Mucosa of rectum (tissue), 2 donors: ENCODE data around the gene CCR1.
A peak's percentile ranks its signal among the peaks of the same experiment; 100 is the strongest.
"Not testable (repeated sequence)": the region's sequence is repeated elsewhere in the genome, so short reads cannot be mapped to it uniquely, and the experiment has no call there.

ENCODE experiments used
- H3K27ac ChIP-seq, 2 donors: one replicate each; pipeline ENCODE4 v1.7.0; 2013; ENCODE audit warnings: inconsistent platforms in 2 of 2, low read depth in 2 of 2, low read length in 2 of 2
- H3K27me3 ChIP-seq, 2 donors: one replicate each; pipeline ENCODE4 v1.7.0; 2013; ENCODE audit warnings: low read length in 2 of 2; ENCODE audit not compliant: control insufficient read depth in 2 of 2, insufficient read depth in 2 of 2
- H3K36me3 ChIP-seq, 2 donors: one replicate each; pipeline ENCODE4 v1.7.0; 2013; ENCODE audit warnings: low read length in 2 of 2; ENCODE audit not compliant: control insufficient read depth in 2 of 2, insufficient read depth in 2 of 2
- H3K4me1 ChIP-seq, 2 donors: one replicate each; pipeline ENCODE4 v1.7.0; 2013; ENCODE audit warnings: low read length in 2 of 2, mild to moderate bottlenecking in 1 of 2; ENCODE audit not compliant: control insufficient read depth in 2 of 2, insufficient read depth in 2 of 2
- H3K4me3 ChIP-seq, 2 donors: one replicate each; pipeline ENCODE4 v1.7.0; 2013; ENCODE audit warnings: low read length in 2 of 2
- H3K9ac ChIP-seq, 2 donors: one replicate each; pipeline ENCODE4 v1.7.0; 2013; ENCODE audit warnings: low read length in 2 of 2, low read depth in 1 of 2, mild to moderate bottlenecking in 1 of 2
- H3K9me3 ChIP-seq, 2 donors: one replicate each; pipeline ENCODE4 v1.7.0; 2013; ENCODE audit warnings: low read length in 2 of 2; ENCODE audit not compliant: control insufficient read depth in 2 of 2
- donor health status: healthy.
- donor health status: Normal muscosa, but diverticular disease.

The CCR1 gene

DNA sequence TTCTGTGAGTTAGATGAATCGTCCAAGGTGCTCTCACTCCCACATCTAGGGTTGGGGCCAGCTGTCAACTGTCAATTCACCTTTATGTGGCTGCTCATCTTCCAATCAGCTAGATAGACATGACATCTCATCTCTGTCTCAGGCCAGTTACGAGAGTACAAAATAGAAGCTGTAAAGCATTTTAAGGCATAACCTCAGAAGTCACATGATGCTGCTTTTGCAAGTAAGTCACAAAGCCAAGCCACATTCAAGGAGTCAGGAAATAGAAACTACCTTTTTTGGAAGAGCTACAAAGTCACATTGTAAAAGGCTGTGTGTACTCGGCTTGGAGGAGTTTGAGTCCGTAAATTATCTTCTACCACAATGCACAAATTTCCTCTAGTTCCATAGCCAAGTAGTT is 5.1 kb upstream of the CCR1 start:
- peaks cover 0 to 8% of the 10 kb centered on the region in 2 donors for H3K27me3 ChIP-seq
- H3K36me3 ChIP-seq = no peaks in the 10 kb centered on the region
- H3K9ac ChIP-seq = no peak overlapping the region
- peak overlapping the region in 1 of 2 donors; percentile 13 for H3K27ac ChIP-seq
- H3K4me3 ChIP-seq = peak overlapping the region in 1 of 2 donors; percentile 15
- no peaks in the 10 kb centered on the region for H3K9me3 ChIP-seq
- H3K4me1 ChIP-seq = peaks cover 0 to 2% of the 10 kb centered on the region in 2 donors

DNA sequence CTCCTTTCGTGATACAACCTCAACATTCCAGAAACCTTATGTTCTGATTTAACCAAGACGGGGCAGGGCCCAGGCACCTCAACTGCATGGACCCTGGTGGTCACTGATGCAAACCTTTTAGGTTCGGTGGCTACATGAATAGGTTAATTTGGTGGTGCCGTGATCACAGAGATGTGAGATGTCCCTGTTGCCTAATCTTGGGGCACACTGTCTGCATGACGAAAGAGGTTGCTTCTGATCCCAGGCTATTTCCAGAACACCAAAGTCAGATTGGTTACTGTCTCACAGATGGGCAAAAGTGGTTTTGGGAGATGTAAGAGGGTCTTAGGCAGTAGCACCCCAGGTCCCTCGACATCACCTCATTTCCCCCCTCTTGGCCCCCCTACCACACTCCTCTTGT is 4.0 kb upstream of the CCR1 start:
- no peak overlapping the region for H3K9ac ChIP-seq
- no peaks in the 10 kb centered on the region for H3K9me3 ChIP-seq
- peaks cover 0 to 8% of the 10 kb centered on the region in 2 donors for H3K27me3 ChIP-seq
- H3K4me3 ChIP-seq = no peak overlapping the region
- H3K27ac ChIP-seq = no peak overlapping the region
- H3K4me1 ChIP-seq = peaks cover 0 to 2% of the 10 kb centered on the region in 2 donors
- H3K36me3 ChIP-seq = no peaks in the 10 kb centered on the region

DNA sequence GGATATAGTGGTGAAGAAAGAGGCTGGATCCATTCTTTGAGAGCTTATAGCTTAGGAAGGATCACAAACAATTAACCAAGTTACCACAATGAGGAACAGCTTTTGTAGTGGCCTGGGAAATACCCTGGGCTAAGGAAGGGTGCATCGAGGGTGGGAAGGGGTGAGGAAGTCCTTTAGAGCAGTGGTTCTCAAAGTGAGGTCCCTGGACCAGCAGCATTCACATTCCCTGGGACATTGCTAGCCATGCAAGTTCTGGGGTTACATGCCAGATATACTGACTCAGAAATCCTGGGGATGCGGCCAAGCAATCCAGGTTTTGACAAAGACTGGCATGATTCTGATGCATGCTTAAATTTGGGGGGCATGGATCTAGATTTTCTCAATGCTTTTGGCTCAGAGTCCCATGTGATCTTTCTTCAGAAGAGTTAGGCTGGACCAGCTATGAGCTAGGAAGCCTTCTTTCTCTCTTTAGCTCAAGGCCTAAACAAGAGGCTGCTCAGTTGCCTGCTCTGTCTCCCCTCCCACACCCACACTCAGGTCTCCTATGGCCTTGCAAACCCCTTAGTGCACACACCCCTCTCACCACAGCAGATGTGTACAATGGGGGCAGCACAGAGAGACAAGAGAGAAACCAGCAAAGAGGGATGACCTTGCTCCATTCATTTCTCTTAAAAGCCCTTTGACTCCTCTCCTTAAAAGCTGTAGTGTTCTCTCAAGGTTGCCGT is 1.8 kb upstream of the CCR1 start:
- Histone ChIP-seq H3K9ac (no peak overlapping the region), H3K27me3 (peaks cover 0 to 8% of the 10 kb centered on the region in 2 donors), H3K27ac (no peak overlapping the region), H3K9me3 (no peaks in the 10 kb centered on the region), H3K4me1 (peaks cover 0 to 4% of the 10 kb centered on the region in 2 donors), H3K36me3 (no peaks in the 10 kb centered on the region), H3K4me3 (no peak overlapping the region)

DNA sequence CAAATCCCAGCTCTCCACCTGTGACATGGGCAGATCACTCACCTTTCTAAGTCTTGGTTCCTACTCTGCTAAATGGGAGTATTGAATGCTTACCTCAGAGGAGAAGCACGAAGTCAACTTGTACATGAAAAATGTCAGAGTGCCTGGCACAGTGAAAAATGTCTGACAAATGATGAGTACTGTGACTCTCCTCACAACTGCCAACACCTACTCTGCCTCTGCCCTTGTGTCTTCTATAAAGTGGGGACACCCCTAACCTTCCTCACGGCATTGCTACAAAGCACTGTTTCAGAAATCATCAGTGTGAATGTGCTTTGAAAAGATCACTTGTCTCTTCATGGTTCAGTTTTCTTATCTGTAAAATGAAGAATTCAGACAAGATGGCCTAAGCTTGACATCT is 940 bp upstream of the CCR1 start:
- H3K27ac ChIP-seq = peak overlapping the region in 1 of 2 donors; percentile 11
- H3K4me3 ChIP-seq = no peak overlapping the region
- H3K27me3 ChIP-seq = peaks cover 0 to 5% of the 10 kb centered on the region in 2 donors
- no peaks in the 10 kb centered on the region for H3K36me3 ChIP-seq
- no peak overlapping the region for H3K9ac ChIP-seq
- H3K4me1 ChIP-seq = peaks cover 0 to 4% of the 10 kb centered on the region in 2 donors
- H3K9me3 ChIP-seq = no peaks in the 10 kb centered on the region

DNA sequence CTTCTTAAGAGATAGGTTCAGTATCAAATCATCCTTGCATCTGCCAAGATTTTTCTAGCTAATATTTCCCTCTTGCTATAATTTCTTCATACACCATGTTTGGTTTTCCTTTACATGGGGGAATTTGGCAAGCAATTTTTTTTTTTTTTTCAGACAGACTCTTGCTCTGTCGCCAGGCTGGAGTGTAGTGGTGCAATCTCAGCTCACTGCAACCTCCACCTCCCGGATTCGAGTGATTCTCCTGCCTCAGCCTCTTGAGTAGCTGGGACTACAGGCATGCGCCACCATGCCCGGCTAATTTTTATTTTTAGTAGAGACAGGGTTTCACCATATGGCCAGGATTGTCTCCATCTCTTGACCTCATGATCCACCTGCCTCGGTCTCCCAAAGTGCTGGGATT is 599 bp downstream of the CCR1 start:
- not testable (repeated sequence) for H3K9me3 ChIP-seq
- H3K4me3 ChIP-seq = peak overlapping the region in 1 of 2 donors; percentile 65

DNA sequence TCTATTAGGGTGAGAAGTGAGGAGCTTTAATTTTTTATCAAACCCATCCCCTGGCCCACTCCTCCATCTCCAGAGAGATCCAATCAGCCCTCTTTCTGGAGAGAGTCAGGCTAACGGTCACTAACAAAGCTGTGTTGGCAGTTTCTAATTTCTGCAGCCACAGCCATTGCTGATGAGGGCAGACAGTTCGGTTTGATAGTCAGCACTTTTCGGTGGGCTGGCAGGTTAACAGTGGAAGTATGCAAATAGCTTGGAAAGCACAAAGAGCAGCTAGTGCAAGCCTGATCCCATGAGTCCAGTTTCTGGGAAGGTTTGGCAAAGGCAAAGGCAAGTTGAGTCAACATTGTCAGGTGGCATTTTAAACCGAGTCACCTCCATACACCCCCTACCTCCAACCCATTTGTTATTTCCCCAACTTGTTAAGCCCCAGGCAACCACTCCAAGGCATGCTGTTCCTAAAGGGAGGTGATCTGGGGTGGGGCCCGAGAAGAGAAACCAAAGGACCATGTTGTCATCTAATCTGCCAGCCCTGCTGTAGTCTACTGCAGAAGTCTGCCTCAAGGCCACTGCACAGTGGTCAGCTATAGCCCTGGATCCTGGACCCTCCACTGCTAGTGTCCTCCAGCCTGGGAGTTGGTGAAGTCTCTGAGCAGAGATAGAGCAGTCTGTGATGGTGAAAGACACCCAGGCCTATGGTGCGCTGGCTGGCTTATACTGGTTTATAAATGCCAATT is 1.7 kb downstream of the CCR1 start:
- Histone ChIP-seq H3K27ac (peak overlapping the region; percentile 13), H3K27me3 (no peaks in the 10 kb centered on the region), H3K36me3 (no peaks in the 10 kb centered on the region), H3K9ac (no peak overlapping the region), H3K9me3 (no peaks in the 10 kb centered on the region), H3K4me3 (peak overlapping the region in 1 of 2 donors; percentile 34), H3K4me1 (peaks cover 0 to 4% of the 10 kb centered on the region in 2 donors)

More for the DNA sequence above, 599 bp downstream of the CCR1 start:
- Histone ChIP-seq H3K27ac (peak overlapping the region; percentile 15 to 65), H3K9ac (peak overlapping the region in 1 of 2 donors; percentile 35)
- not testable (repeated sequence) for H3K4me1 ChIP-seq, H3K36me3 ChIP-seq, H3K27me3 ChIP-seq

DNA sequence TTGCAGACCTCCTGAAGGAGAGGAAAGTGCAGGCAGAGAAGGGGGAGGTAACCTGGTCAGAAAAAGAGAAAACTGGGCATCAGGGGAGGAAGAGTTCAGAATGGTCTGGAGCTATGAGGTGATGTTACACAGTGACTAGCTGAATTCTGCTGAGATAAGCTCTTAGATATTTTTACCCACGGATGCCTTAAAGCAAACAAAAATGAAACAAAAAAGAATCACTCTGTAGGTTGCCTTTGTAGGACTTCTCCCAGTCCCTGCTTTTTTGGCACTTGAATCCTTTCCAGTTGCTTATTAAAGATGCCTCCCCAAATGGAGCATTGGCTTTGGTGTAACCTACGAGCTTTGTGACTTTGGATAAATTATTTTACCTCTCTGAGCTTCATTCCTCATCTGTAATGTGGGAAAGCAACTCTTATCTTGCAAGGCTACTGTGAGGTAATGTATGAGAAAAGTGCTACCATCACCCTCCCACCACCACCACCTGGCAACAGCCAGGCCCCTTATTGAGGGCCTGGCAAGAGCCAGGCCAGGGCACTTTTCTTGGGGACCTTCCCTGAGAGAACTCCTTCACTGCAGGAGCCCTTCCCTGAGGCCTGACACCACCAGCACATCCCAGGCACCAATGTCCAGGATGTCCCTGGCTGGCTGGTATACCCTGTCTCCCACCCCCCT is 2.7 kb downstream of the CCR1 start:
- no peak overlapping the region for H3K9ac ChIP-seq
- no peak overlapping the region for H3K4me3 ChIP-seq
- H3K9me3 ChIP-seq = no peaks in the 10 kb centered on the region
- H3K4me1 ChIP-seq = peaks cover 0 to 4% of the 10 kb centered on the region in 2 donors
- no peaks in the 10 kb centered on the region for H3K27me3 ChIP-seq
- H3K36me3 ChIP-seq = no peaks in the 10 kb centered on the region
- H3K27ac ChIP-seq = no peak overlapping the region

DNA sequence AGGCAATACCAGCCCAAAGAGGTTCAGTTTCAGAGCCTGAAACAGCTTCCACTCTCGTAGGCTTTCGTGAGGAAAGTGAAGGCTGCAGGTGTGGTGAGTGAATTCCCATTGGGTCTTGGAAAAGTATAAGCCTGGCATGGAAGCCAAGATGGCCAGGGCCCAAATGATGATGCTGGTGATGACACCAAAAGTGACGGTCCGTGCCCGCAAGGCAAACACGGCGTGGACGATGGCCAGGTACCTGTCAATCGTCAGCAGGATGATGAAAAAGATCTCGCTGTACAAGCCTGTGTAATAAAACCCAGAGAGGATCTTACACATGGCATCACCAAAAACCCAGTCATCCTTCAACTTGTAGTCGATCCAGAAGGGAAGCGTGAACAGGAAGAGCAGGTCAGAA is 4.4 kb downstream of the CCR1 start:
- peaks cover 0 to 2% of the 10 kb centered on the region in 2 donors for H3K27me3 ChIP-seq
- H3K4me1 ChIP-seq = peaks cover 0 to 4% of the 10 kb centered on the region in 2 donors
- H3K27ac ChIP-seq = no peak overlapping the region
- no peaks in the 10 kb centered on the region for H3K9me3 ChIP-seq
- H3K4me3 ChIP-seq = no peak overlapping the region
- H3K36me3 ChIP-seq = no peaks in the 10 kb centered on the region
- no peak overlapping the region for H3K9ac ChIP-seq

DNA sequence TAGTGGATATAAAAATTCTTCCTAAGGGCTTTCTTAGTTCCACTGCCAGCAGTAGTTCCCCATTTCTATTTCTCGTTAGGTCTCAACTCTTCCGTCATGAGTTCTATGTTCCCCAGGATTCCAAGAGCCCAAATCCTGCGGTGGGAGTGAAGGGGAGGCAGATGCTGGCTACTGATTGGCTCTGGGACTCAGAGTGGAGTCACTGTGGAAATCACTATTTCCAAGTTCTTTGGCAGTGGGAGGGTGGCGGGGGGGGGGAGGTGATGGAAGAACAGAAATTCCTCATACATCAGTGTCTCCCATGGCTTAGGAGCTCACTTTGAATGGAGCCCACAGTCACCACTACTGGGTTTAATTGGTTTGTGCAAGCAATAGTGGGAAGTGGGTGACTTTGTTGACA is 5.6 kb downstream of the CCR1 start:
- Histone ChIP-seq H3K36me3 (no peaks in the 10 kb centered on the region), H3K27me3 (peaks cover 0 to 2% of the 10 kb centered on the region in 2 donors), H3K9ac (no peak overlapping the region), H3K9me3 (no peaks in the 10 kb centered on the region), H3K27ac (no peak overlapping the region), H3K4me3 (no peak overlapping the region), H3K4me1 (peaks cover 0 to 3% of the 10 kb centered on the region in 2 donors)

DNA sequence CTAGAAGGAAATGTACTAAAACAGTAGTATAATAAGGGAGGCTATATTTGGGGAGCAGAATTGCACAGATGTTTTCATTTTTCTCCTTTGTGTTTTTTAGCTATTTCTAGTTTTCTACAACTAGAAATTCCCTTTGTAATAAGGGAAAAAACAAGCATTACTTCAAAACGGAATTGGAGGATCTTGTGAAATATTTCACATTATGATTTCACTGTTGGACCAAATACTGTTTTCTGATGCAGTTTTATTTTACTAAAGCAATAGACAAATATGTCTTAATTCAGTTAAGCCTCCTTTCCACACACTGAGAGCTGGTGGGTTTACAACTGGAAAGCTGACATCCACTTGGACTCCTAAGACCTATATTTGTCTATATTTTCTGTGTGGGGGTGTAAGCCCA is 7.3 kb downstream of the CCR1 start:
- no peaks in the 10 kb centered on the region for H3K9me3 ChIP-seq
- no peak overlapping the region for H3K4me3 ChIP-seq
- H3K27ac ChIP-seq = no peak overlapping the region
- H3K9ac ChIP-seq = no peak overlapping the region
- H3K27me3 ChIP-seq = peaks cover 0 to 2% of the 10 kb centered on the region in 2 donors
- H3K4me1 ChIP-seq = peaks cover 0 to 2% of the 10 kb centered on the region in 2 donors
- no peaks in the 10 kb centered on the region for H3K36me3 ChIP-seq
